HL-60 (cell line): ENCODE data around the gene MARCHF2.

ENCODE experiments used
- DNase-seq, 2 experiments: peaks; one replicate each; pipeline ENCODE4 v3.0.0-alpha.2; 2010 to 2020; ENCODE audit warnings: low read depth in 1 of 2, low spot score in 1 of 2
- H3K27ac ChIP-seq: fragments of 250-450 bp; sonication (Bioruptor Pico); replicated peaks from 2 replicates; pipeline ENCODE4 v1.5.1; 2020; ENCODE audit warnings: mild to moderate bottlenecking, moderate library complexity
- H3K27me3 ChIP-seq: fragments of 250-450 bp; sonication (Bioruptor Pico); 2 replicates; pipeline ENCODE4 v1.5.1; 2021; ENCODE audit warnings: mild to moderate bottlenecking, moderate library complexity; ENCODE audit not compliant: insufficient read depth, poor library complexity, severe bottlenecking
- H3K4me3 ChIP-seq: replicated peaks from 2 replicates; pipeline ENCODE4 v1.5.1; 2011; ENCODE audit warnings: mild to moderate bottlenecking, control low read depth, low read length; ENCODE audit not compliant: insufficient read depth
- GABPA ChIP-seq: IDR thresholded peaks from 2 replicates; pipeline ENCODE4 v1.6.1; 2012; ENCODE audit warnings: low read depth
- POLR2AphosphoS5 ChIP-seq: IDR thresholded peaks from 2 replicates; pipeline ENCODE4 v1.6.1; 2012; ENCODE audit warnings: low read depth
- SPI1 ChIP-seq: IDR thresholded peaks from 2 replicates; pipeline ENCODE4 v1.6.1; 2012; ENCODE audit warnings: low read depth, mild to moderate bottlenecking, borderline replicate concordance
- TF ChIP-seq, protein P1 (sequence below): IDR thresholded peaks from 2 replicates; pipeline ENCODE4 v1.6.1; 2012; ENCODE audit warnings: low read depth; ENCODE audit not compliant: insufficient replicate concordance
- TF ChIP-seq, protein P2 (sequence below): IDR thresholded peaks from one replicate; pipeline ENCODE4 v1.5.1; 2011; ENCODE audit warnings: low read length, control low read depth, inconsistent platforms; ENCODE audit not compliant: insufficient read depth

The MARCHF2 gene

GRCh38 chr19:8478598-8478997 lies 65.5 kb downstream of the MARCHF2 start:
- no peak overlapping the region for H3K4me3 ChIP-seq
- TF ChIP-seq GABPA (no peak), SPI1 (no peak), POLR2AphosphoS5 (no peak)
- TF ChIP-seq, protein P1, sequence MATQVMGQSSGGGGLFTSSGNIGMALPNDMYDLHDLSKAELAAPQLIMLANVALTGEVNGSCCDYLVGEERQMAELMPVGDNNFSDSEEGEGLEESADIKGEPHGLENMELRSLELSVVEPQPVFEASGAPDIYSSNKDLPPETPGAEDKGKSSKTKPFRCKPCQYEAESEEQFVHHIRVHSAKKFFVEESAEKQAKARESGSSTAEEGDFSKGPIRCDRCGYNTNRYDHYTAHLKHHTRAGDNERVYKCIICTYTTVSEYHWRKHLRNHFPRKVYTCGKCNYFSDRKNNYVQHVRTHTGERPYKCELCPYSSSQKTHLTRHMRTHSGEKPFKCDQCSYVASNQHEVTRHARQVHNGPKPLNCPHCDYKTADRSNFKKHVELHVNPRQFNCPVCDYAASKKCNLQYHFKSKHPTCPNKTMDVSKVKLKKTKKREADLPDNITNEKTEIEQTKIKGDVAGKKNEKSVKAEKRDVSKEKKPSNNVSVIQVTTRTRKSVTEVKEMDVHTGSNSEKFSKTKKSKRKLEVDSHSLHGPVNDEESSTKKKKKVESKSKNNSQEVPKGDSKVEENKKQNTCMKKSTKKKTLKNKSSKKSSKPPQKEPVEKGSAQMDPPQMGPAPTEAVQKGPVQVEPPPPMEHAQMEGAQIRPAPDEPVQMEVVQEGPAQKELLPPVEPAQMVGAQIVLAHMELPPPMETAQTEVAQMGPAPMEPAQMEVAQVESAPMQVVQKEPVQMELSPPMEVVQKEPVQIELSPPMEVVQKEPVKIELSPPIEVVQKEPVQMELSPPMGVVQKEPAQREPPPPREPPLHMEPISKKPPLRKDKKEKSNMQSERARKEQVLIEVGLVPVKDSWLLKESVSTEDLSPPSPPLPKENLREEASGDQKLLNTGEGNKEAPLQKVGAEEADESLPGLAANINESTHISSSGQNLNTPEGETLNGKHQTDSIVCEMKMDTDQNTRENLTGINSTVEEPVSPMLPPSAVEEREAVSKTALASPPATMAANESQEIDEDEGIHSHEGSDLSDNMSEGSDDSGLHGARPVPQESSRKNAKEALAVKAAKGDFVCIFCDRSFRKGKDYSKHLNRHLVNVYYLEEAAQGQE, result no peak
- TF ChIP-seq, protein P2, sequence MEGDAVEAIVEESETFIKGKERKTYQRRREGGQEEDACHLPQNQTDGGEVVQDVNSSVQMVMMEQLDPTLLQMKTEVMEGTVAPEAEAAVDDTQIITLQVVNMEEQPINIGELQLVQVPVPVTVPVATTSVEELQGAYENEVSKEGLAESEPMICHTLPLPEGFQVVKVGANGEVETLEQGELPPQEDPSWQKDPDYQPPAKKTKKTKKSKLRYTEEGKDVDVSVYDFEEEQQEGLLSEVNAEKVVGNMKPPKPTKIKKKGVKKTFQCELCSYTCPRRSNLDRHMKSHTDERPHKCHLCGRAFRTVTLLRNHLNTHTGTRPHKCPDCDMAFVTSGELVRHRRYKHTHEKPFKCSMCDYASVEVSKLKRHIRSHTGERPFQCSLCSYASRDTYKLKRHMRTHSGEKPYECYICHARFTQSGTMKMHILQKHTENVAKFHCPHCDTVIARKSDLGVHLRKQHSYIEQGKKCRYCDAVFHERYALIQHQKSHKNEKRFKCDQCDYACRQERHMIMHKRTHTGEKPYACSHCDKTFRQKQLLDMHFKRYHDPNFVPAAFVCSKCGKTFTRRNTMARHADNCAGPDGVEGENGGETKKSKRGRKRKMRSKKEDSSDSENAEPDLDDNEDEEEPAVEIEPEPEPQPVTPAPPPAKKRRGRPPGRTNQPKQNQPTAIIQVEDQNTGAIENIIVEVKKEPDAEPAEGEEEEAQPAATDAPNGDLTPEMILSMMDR, result no peak
- no peaks in the 10 kb centered on the region for H3K27me3 ChIP-seq
- H3K27ac ChIP-seq, result no peak overlapping the region
- no peak for DNase-seq

GRCh38 chr19:8481201-8481600 lies 68.1 kb downstream of the MARCHF2 start:
- Histone ChIP-seq H3K27me3 (no peaks in the 10 kb centered on the region), H3K4me3 (no peak overlapping the region), H3K27ac (peak overlapping the region; percentile 17; the same call in 1 of the 2 replicates)
- TF ChIP-seq SPI1 (no peak), GABPA (no peak), POLR2AphosphoS5 (no peak)
- TF ChIP-seq, protein P2, result no peak
- TF ChIP-seq, protein P1, result no peak
- no peak for DNase-seq

DNA sequence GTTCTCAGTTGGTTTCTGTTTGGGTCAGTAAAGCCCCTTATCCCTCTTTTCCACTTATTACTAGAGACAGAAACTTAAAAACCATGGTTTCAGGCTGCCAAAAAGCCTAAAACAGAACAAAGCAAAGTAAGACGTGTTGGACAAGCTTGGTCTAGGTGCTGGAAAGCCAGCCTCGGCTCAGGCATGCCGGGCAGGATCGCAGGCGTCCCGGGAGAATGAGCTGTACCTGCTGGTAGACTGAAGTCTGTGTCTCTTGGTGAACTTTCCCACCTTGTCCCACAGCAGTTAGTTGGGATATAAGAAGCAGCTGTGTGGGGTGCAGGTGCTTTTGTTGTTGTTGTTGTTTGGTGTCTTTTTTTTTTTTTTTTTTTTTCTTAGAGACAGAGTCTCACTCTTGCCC lies 68.5 kb downstream of the MARCHF2 start:
- no peak for DNase-seq
- H3K4me3 ChIP-seq, result no peak overlapping the region
- H3K27ac ChIP-seq, result no peak overlapping the region
- H3K27me3 ChIP-seq, result no peaks in the 10 kb centered on the region
- no peak for TF ChIP-seq SPI1
- TF ChIP-seq GABPA, result no peak
- TF ChIP-seq, protein P1, result no peak
- no peak for TF ChIP-seq POLR2AphosphoS5
- TF ChIP-seq, protein P2, result no peak
